Right renal pelvis (tissue), 4 donors: Measurements from ENCODE around the gene EHMT2. TPM values are rescaled to one million over a fixed set of nuclear protein-coding genes. Genes with fewer than 3 reads are reported as not detected.
"Not testable (repeated sequence)": the region's sequence is repeated elsewhere in the genome, so short reads cannot be mapped to it uniquely, and the experiment has no call there.

Experiments used
- DNase-seq, 4 donors: peaks; one replicate each; pipeline ENCODE4 v3.0.0-alpha.2; 2013; ENCODE audit warnings: low read depth in 4 of 4, low spot score in 3 of 4, missing footprints in 1 of 4
- polyA plus RNA-seq, 4 donors: library from polyadenylated mRNA; unstranded; fragments of 120-200 nt; gene quantifications; one replicate each; pipeline ENCODE4 v1.2.1, GENCODE V29; 2013; ENCODE audit not compliant: insufficient read length in 4 of 4

Gene EHMT2
- 10 to 100 TPM; 71.6 to 88.6 (median 77.8) TPM for polyA plus RNA-seq

- DNase-seq: peak in 3 of 4 donors; percentile 74 to 79 (median 76)
Measured at GRCh38 chr6:31897612-31898382, at the start of gene EHMT2. TSS of gene EHMT2 (minus strand) at chr6:31897698. CDS start at chr6:31897677, 21 bp downstream.

- DNase-seq: no peak
Measured at GRCh38 chr6:31947070-31947675, 49.7 kb upstream of the EHMT2 start.

- no peak for DNase-seq
Measured at GRCh38 chr6:31946370-31946885, 48.9 kb upstream of the EHMT2 start.

- DNase-seq: no peak
Measured at GRCh38 chr6:31945507-31946369, 48.2 kb upstream of the EHMT2 start, which contains the start of gene CFB. TSS of gene CFB (plus strand) at chr6:31946095. CDS start at chr6:31946222, 127 bp downstream.

GRCh38 chr6:31945154-31945506 lies 47.6 kb upstream of the EHMT2 start:
- no peak for DNase-seq

- no peak for DNase-seq
Measured at GRCh38 chr6:31943742-31944141, 46.2 kb upstream of the EHMT2 start.

- no peak for DNase-seq
Measured at GRCh38 chr6:31940256-31940664, 42.8 kb upstream of the EHMT2 start.

GRCh38 chr6:31935823-31936222 lies 38.3 kb upstream of the EHMT2 start:
- DNase-seq: no peak

- DNase-seq: no peak
Measured at GRCh38 chr6:31935021-31935420, 37.5 kb upstream of the EHMT2 start.

- DNase-seq: no peak
Measured at GRCh38 chr6:31933537-31933936, 36.0 kb upstream of the EHMT2 start.

- not testable (repeated sequence) for DNase-seq
Measured at GRCh38 chr6:31932137-31932536, 34.6 kb upstream of the EHMT2 start.

- DNase-seq: no peak
Measured at GRCh38 chr6:31930962-31931361, 33.5 kb upstream of the EHMT2 start.

GRCh38 chr6:31928672-31928939 lies 31.1 kb upstream of the EHMT2 start:
- no peak for DNase-seq

GRCh38 chr6:31927863-31928671 lies 30.6 kb upstream of the EHMT2 start:
- DNase-seq: no peak

- DNase-seq: no peak
Measured at GRCh38 chr6:31927242-31927862, 29.9 kb upstream of the EHMT2 start, which contains the start of gene C2. TSS of gene C2 (plus strand) at chr6:31927717. CDS start at chr6:31927753, 36 bp downstream.

- no peak for DNase-seq
Measured at GRCh38 chr6:31922942-31923341, 25.4 kb upstream of the EHMT2 start.

GRCh38 chr6:31920811-31921210 lies 23.3 kb upstream of the EHMT2 start:
- no peak for DNase-seq

GRCh38 chr6:31919624-31920303 lies 22.3 kb upstream of the EHMT2 start:
- DNase-seq: no peak

GRCh38 chr6:31918069-31918720 lies 20.7 kb upstream of the EHMT2 start:
- DNase-seq: no peak
